Stimulated activated CD4-positive, alpha-beta T cell treated with anti-CD3 and anti-CD28 coated beads, TNF-alpha, amount 100 ng/mL, for 24 hours (primary cell): ENCODE measurements around the gene POU6F2.
"Not testable (repeated sequence)": the region's sequence is repeated elsewhere in the genome, so short reads cannot be mapped to it uniquely, and the experiment has no call there.

Experiments
- DNase-seq, 3 experiments: peaks; one replicate each; pipeline ENCODE4 v3.0.0-alpha.2; 2020; ENCODE audit warnings: low read depth in 3 of 3

Gene POU6F2

DNA sequence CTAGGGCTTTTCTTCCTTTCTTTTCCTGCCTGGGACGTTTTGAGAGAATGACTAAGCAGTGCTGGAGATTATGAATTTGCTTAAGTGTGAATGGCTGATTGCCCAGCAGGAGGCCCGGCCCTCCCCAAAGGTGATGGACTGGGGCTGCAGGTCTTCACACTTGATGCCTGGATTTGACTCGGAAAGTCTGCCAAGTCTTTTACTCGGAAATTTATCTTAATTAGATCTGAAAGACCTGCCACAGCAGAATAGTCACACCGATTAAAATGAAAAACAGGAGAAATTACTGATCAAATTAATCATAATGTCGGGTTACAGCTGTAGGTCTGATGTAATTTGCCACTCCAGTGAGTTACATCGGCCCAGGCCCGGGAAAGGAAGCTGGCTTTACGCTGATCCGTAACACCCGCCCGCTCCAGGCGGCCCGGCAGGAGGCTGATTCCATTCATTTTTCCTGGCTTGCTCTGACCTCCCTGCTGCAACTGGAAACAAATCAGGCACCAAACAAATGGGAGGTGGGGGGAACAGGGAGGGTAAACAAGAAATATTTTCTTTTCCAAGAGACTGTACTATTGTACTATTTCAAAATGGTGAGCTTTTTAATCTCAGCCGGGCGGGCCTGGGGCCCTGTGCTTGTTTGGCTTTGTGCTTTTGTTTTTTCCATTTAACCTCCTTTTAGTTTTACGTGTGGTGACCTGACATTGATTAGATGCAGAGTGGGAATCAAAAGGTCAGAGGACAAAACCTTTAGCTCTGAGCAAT is 376.1 kb downstream of the POU6F2 start:
- no peak for DNase-seq

- no peak for DNase-seq
Measured at GRCh38 chr7:39355664-39356063, 378.0 kb downstream of the POU6F2 start.

DNA sequence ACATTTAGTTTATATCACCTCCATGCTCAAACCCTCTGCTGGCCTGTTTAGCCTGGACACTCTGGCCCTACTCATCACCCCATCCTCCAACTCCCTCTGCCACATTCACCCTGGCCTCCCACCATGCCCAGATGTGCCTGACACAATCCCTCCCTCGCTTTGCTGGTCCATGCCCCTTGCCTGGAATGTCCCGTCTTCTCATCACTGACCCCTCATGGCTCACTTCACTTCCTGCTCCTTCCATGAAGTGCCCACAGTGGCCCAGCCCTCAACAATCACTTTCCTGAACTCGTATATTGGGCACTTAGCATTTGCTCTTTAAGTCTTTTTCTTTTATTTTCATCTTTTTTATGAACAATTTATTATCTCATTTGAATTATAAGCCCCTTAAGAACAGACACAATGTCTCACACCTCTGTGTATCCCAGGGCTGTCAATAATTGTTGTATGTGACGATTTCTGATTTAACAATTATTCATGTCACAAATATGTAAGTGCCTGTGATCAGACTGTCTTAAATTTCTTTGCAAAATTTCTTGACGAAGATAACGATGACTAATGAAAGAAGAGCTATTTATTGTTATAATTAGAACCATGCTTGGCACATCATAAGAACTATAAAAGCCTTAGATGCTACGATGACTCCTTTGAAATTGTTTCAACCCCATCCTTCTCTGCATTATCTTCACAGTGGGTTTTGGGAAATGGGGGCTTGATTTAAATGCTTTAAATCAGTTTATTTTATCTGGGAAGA is 378.6 kb downstream of the POU6F2 start:
- DNase-seq, result no peak

DNA sequence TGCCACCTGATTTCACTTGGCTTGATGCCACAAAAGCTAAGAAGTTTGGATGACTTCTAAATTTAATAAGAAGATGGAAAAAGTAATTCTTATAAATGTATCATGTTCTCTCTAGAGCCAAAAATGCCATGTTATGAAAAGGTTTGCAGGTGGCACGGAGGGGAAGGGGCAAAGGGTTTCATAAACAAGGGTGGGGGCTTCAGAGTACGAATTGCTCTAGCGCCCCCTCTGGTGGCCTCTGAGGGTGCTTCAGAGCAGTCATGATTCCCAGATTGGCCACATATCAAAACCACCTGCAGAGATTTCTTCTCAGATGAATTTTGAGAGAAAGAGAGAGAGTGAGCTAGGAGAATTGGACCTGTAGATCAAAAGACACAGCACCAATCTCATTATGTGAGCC is 379.9 kb downstream of the POU6F2 start:
- no peak for DNase-seq

- DNase-seq, result no peak
Measured at GRCh38 chr7:39360038-39360437, 382.3 kb downstream of the POU6F2 start.

DNA sequence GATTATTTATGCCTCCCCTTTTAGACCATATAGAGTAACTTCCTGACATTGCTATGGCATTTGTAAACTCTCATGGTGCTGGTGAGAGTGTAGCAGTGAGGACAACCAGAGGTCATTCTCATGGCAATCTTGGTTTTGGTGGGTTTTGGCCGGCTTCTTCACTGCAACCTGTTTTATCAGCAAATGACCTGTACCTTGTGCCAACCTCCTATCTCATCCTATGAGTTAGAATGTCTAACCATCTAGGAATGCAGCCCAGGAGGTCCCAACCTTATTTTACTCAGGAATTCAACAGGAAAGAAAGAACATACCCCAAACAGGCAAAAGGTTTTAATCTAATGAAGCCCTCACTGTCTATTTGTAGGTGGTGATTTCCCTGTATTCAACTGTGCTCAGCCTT is 383.1 kb downstream of the POU6F2 start:
- no peak for DNase-seq

- DNase-seq, result no peak
Measured at GRCh38 chr7:39365751-39366295, 388.1 kb downstream of the POU6F2 start.

- no peak for DNase-seq
Measured at GRCh38 chr7:39367451-39367850, 389.7 kb downstream of the POU6F2 start.

DNA sequence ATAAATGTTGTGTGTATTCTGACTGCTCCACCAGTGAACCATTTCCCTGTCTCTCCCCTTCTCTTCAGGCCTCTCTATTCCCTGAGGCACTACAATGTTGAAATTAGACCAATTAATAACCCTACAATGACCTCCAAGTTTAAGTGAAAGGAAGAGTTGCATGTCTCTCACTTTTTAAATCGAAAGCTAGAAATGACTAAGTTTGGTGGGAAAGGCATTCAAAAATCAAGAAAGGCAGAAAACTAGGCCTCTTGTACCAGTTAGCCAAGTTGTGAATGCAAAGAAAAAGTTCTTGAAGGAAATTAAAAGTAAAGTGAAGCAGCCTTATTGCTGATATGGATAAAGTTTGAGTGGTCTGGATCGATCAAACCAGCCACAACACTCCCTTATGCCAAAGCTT is 390.2 kb downstream of the POU6F2 start:
- no peak for DNase-seq

GRCh38 chr7:39372383-39372782 is 394.7 kb downstream of the POU6F2 start:
- DNase-seq, result no peak

DNA sequence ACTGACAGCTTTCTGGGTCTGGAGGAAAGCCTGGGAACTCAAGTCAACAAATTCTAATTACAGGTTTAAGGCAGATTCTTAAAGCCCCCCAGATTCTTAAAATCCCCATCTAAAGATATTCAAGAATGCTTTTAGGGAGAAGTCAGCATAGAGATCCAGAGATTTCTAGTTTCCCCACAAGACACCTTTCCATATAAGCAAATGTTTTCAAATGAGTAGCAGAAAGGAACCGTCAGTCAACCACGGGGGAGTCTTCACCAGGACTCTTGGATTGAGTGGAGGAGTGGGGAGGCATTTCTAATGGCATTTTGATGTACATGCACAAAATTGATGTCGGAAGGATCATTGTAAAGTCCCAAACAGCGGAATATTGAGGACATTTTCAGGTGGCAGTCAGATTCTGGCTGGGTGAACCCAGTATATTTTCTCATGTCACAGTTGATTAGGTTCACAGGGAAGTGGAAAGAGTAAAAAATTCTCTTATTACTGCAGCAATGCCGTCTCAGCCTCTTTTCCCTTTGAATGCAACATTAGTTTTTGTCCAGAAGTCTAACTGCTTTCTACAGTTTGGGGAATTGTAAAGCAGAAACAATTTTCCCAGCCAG is 396.8 kb downstream of the POU6F2 start:
- no peak for DNase-seq

DNA sequence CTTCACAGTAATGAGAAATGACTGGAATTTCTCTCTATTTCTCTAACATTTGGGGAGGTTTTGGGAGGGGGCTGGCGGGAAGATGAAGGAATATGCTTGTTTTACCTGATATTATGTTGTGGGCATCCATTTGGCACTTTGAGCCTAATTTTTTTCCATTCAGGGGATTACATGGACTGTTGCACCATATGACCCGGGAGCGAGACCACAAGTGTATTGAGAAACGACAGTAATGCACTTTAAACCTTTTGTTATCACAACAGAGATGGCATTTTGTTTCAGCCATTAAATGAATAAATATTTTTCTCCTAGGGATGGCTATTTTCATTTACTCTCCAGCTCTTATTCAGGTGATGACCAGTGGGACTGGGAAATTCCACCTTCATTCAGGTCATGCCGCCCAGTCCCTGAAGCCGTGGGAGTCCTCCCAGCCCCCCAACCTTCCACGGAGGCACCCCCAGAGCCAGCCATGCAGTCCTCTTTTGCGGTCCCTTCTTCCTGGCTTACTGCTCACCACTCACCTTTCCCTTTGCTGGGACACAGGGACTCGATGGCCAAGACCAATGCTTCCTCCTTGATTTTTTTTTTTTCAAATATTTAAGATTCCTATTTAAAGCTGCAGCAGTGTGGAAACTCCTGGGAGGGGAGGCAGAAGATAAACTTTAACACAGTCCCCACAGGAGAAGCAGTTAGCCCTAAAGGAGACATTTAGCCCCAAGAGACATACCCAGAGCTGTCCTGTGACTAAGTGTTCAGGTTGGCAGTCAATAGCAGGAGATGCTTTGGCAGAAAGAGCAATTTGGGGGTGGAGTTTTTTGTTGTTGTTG is 397.6 kb downstream of the POU6F2 start:
- no peak for DNase-seq

DNA sequence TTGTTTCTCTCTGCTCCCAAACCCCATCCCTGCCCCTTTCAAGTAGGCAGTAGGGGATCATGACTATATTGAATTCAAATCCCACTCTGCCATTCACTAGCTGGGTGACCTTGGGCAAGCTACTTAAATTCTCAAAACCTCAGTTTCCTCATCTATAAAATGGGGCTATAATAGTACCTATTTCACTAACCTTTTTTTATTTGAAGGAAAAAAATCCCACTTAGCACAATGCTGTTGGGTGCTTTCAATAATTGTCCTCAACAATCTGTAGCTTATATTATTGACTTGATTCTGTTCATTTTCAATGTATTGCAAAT is 398.1 kb downstream of the POU6F2 start:
- no peak for DNase-seq

- DNase-seq, result not testable (repeated sequence)
Measured at GRCh38 chr7:39376881-39377280, 399.2 kb downstream of the POU6F2 start.

GRCh38 chr7:39379416-39379815 is 401.7 kb downstream of the POU6F2 start:
- no peak for DNase-seq

GRCh38 chr7:39383136-39383535 is 405.4 kb downstream of the POU6F2 start:
- DNase-seq, result no peak

DNA sequence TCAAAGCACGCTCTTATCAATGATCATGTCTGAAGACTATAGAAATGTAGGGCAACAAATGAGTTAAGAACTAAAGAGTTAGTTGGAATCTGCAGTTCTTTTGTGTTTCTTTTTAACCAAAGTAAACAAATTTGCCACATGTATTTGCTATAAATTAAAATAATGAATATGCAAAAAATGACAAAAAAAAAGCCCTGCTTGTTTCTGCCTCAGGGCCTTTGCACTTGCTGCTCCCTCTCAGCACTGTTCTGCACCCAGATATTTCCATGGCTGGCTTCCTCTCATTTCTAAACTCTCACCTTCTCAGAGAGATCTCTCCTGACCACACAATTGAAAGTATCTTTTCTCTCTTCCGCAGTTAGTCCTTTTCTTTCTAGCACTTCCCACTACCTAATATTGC is 406.7 kb downstream of the POU6F2 start:
- DNase-seq, result no peak

DNA sequence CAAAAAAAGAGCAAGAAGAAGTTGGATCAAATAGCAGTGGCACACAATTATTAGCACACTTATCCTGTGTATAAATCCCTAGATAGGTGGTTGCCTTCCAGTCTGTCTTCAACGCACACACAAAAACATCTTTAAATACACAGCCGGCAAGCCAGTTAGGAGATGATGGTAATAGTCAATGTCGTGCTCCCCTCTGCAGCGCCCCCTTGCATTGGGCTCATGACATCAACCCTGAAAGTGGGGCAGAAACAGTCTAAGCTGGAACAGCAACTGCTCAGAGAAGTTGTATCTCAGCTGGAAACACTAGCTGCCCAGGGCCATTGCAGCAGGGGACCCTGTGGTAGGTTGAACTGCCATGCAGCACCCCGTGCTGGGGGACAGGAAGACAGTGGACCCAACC is 409.0 kb downstream of the POU6F2 start:
- DNase-seq, result no peak

GRCh38 chr7:39392151-39392550 is 414.4 kb downstream of the POU6F2 start:
- DNase-seq, result no peak

DNA sequence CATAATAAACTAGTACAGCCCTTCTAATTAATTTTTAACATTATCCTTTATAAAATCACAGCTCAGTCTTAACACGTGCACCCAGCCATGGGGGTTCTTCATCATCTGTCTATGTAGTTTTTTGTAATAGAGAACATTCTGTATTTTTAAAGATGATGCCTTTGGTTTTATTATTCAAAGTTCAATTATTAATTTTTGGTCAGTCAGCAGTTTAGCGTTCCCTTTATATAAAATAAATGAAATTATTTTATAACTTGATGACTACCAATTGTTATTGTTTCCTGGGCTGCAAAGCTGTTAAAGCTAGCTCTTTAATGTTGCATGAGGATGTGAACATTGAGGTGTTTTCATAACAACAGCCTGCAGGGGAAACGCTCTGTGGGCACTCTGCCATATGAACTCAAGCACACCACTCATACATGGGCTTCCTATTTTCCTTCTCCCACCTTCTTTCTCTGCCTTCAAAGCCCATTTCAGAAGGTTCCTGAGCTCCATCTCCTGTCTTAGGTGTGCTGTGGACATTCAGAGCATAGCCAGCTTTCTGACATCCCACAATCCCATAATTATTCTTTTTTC is 416.5 kb downstream of the POU6F2 start:
- DNase-seq, result no peak

GRCh38 chr7:39399458-39399857 is 421.7 kb downstream of the POU6F2 start:
- no peak for DNase-seq

DNA sequence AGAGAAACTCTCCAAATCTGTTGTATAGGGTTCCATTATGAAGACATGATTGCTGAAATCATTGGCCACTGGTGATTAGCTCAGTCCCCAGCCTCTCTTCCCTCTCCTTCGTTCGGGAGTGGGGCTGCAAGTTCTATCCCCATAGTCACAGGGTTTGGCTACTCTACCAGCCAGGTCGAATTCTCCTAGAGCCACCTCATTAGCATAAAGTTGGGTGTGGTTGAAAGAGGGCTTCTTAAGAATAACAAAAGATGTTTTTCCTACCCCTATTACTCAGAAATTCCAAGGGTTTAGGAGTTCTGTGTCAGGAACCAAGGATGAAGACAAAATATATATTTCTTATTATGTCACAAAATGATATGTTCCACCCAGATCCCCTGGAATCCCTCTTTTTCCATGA is 422.3 kb downstream of the POU6F2 start:
- DNase-seq, result no peak
